Measurements from ENCODE around the gene ZNF672. TPM values are rescaled to one million over a fixed set of nuclear protein-coding genes. Genes with fewer than 3 reads are reported as not detected.

The ZNF672 gene
- total and polyA plus RNA-seq, 2 of the 4 experiments (the other 2 are of a cell fraction): 6.6 to 12.6 TPM

DNA sequence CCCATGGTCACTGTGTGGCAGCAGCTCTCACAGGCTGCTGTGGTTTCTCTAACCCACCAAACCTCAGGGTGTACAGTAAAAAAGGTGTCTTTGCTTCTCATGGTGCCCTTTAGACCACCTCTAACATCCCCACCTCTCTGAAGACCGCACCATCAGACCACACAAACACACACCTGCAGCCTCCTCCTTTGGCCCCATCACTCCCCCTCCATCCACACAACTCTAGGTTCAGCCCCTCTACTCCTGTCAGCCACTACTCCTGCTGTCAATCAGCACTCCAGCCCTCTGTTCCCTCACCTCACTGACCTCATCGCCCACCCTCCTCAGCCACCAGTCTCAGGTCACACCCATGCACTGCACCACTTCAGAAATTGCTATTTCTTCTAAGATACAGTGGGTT, 13.4 kb downstream of the ZNF672 start:
- Histone ChIP-seq H2BK15ac (ENCODE audit: low read depth, low read length) (no peak overlapping the region), H2AFZ (replicated peaks; ENCODE audit: low read length, poor library complexity) (no peak overlapping the region), H3K9me1 (ENCODE audit: insufficient read depth, low read length) (peaks cover 13% of the 10 kb centered on the region; the same call in 1 of the 2 replicates), H3K18ac (ENCODE audit: low read depth, low read length) (no peak overlapping the region), H3K4me1 (ENCODE audit: control insufficient read depth, insufficient read depth, low read length) (no peaks in the 10 kb centered on the region), H3K36me3 (ENCODE audit: control insufficient read depth, insufficient read depth, low read length) (peaks cover 62% of the 10 kb centered on the region), H2BK5ac (ENCODE audit: low read depth, low read length, poor library complexity, severe bottlenecking) (no peak overlapping the region), H4K8ac (ENCODE audit: low read depth in 2 of 2, low read length in 2 of 2) (no peak overlapping the region), H3K9ac (ENCODE audit: low read depth, low read length) (no peak overlapping the region), H3K23ac (ENCODE audit: low read depth, low read length) (no peak overlapping the region), H4K5ac (ENCODE audit: low read depth, low read length) (no peak overlapping the region), H2BK20ac (ENCODE audit: low read depth, low read length) (no peak overlapping the region), H2AK9ac (replicated peaks; ENCODE audit: low read depth, low read length, poor library complexity) (no peak overlapping the region), H3K56ac (ENCODE audit: extremely low read depth, insufficient read depth, low read length) (no peak overlapping the region), H3K4me3 (ENCODE audit: insufficient read depth, low read depth, low read length) (no peak overlapping the region), H3K27me3 (ENCODE audit: control insufficient read depth, insufficient read depth, low read length) (no peaks in the 10 kb centered on the region), H3K9me3 (ENCODE audit: control insufficient read depth, insufficient read depth, low read length) (no peaks in the 10 kb centered on the region), H2AK5ac (ENCODE audit: low read depth, low read length) (no peak overlapping the region), H3K14ac (replicated peaks; ENCODE audit: low read depth, low read length) (no peak overlapping the region), H2BK120ac (ENCODE audit: low read depth, low read length) (no peak overlapping the region), H3K27ac (ENCODE audit: insufficient read depth, low read length) (no peak overlapping the region), H3K79me1 (ENCODE audit: low read depth in 1 of 2, low read length in 2 of 2) (peaks cover 11 to 21% of the 10 kb centered on the region in 2 experiments), H3K4me2 (ENCODE audit: low read depth, low read length) (no peak overlapping the region), H3K4ac (ENCODE audit: low read depth, low read length) (no peak overlapping the region), H4K20me1 (ENCODE audit: insufficient read depth, low read length) (no peaks in the 10 kb centered on the region; the same call in 1 of the 2 replicates), H4K91ac (ENCODE audit: insufficient read depth, low read depth, low read length) (no peak overlapping the region)
- TF ChIP-seq POLR2A (IDR thresholded peaks at IDR 0.05; ENCODE audit: low read depth, low read length) (no peak), RAD21 (IDR thresholded peaks at IDR 0.05; ENCODE audit: low read length) (no peak), FOS (IDR thresholded peaks at IDR 0.05; ENCODE audit: low read depth, low read length) (no peak), RCOR1 (IDR thresholded peaks at IDR 0.05; ENCODE audit: insufficient replicate concordance, low read length) (no peak), RFX5 (IDR thresholded peaks at IDR 0.05; ENCODE audit: low read depth, low read length) (no peak), SMC3 (IDR thresholded peaks at IDR 0.05; ENCODE audit: low read depth, low read length) (no peak), MXI1 (IDR thresholded peaks at IDR 0.05; ENCODE audit: borderline replicate concordance, low read depth, low read length) (no peak), CEBPB (IDR thresholded peaks at IDR 0.05; ENCODE audit: low read depth, low read length) (no peak), BHLHE40 (IDR thresholded peaks at IDR 0.05; ENCODE audit: low read depth, low read length) (no peak), ELK1 (IDR thresholded peaks at IDR 0.05; ENCODE audit: borderline replicate concordance, low read depth, low read length) (no peak), MAFK (IDR thresholded peaks at IDR 0.05; ENCODE audit: low read depth, low read length) (no peak), CHD1 (IDR thresholded peaks at IDR 0.05; ENCODE audit: low read depth, low read length) (no peak), CTCF (conservative IDR thresholded peaks at IDR 0.05; ENCODE audit: low read depth, low read length) (no peak), NFE2L2 (IDR thresholded peaks at IDR 0.05; ENCODE audit: low read depth, low read length) (no peak)
- dilution Hi-C loops (cut with HindIII; ENCODE audit: low sequenced_read_pairs, unreplicated experiment): no loop called here
- CTCF ChIA-PET: no interaction called here
- POLR2A ChIA-PET (ENCODE audit: unreplicated experiment): no interaction called here
- ATAC-seq (ENCODE audit: low read depth) (no peak), DNase-seq (no peak)
- no TSS peak for BruUV-seq (replicated peaks)
- in situ Hi-C loops (cut with MboI; ENCODE audit: low sequenced_read_pairs): no loop called here
- intact Hi-C loops (cut with micrococcal nuclease): no loop called here
- WGBS, 2 experiments (ENCODE audit: extremely low coverage in 2 of 2, insufficient read length in 1 of 2): no CpG with 5 or more reads among the region's 2 CpGs

Data from IMR-90 (cell line).